WERI-Rb-1 (cell line): ENCODE results near the gene RNF144B.

Experiments used
- DNase-seq: peaks from one replicate; pipeline ENCODE4 v3.0.0-alpha.2; 2020
- H3K27ac ChIP-seq: fragments of 250-450 bp; sonication (Bioruptor Pico); 2 replicates; pipeline ENCODE4 v1.5.1; 2020; ENCODE audit warnings: mild to moderate bottlenecking, moderate library complexity
- H3K27me3 ChIP-seq: fragments of 250-450 bp; sonication (Bioruptor Pico); 2 replicates; pipeline ENCODE4 v1.5.1; 2021; ENCODE audit warnings: mild to moderate bottlenecking, low read depth, moderate library complexity; ENCODE audit not compliant: insufficient read depth, severe bottlenecking
- H3K36me3 ChIP-seq: fragments of 250-450 bp; sonication (Bioruptor Pico); 2 replicates; pipeline ENCODE4 v1.5.1; 2020; ENCODE audit warnings: mild to moderate bottlenecking, moderate library complexity
- H3K4me3 ChIP-seq: 2 replicates; pipeline ENCODE4 v1.5.1; 2011; ENCODE audit warnings: low read depth, mild to moderate bottlenecking, control low read depth, low read length
- H3K9me3 ChIP-seq: fragments of 250-450 bp; sonication (Bioruptor Pico); 2 replicates; pipeline ENCODE4 v1.5.1; 2021; ENCODE audit warnings: mild to moderate bottlenecking, moderate library complexity; ENCODE audit not compliant: severe bottlenecking
- CTCF ChIP-seq: IDR thresholded peaks from 2 replicates; pipeline ENCODE4 v1.5.1; 2011; ENCODE audit warnings: low read depth, mild to moderate bottlenecking, control low read depth, inconsistent platforms, low read length

Gene RNF144B

GRCh38 chr6:18511211-18511610 is 124.1 kb downstream of the RNF144B start:
- H3K27me3 ChIP-seq, result peaks cover 21% of the 10 kb centered on the region
- H3K36me3 ChIP-seq, result no peaks in the 10 kb centered on the region
- no peaks in the 10 kb centered on the region for H3K9me3 ChIP-seq
- no peak overlapping the region for H3K27ac ChIP-seq
- no peak for TF ChIP-seq CTCF
- peak; percentile 62 for DNase-seq
- H3K4me3 ChIP-seq, result peak overlapping the region; percentile 1; the same call in 1 of the 2 replicates

GRCh38 chr6:18513253-18513798 is 126.2 kb downstream of the RNF144B start:
- Histone ChIP-seq H3K27me3 (peaks cover 21% of the 10 kb centered on the region), H3K4me3 (no peak overlapping the region), H3K9me3 (no peaks in the 10 kb centered on the region), H3K36me3 (no peaks in the 10 kb centered on the region), H3K27ac (no peak overlapping the region)
- no peak for TF ChIP-seq CTCF
- DNase-seq, result no peak

- H3K9me3 ChIP-seq, result no peaks in the 10 kb centered on the region
- peaks cover 21% of the 10 kb centered on the region for H3K27me3 ChIP-seq
- no peak overlapping the region for H3K27ac ChIP-seq
- no peak overlapping the region for H3K4me3 ChIP-seq
- DNase-seq, result no peak
- no peaks in the 10 kb centered on the region for H3K36me3 ChIP-seq
- no peak for TF ChIP-seq CTCF
These were observed 127.0 kb downstream of the RNF144B start for GRCh38 chr6:18514180-18514579.

GRCh38 chr6:18515767-18516166 is 128.6 kb downstream of the RNF144B start:
- no peak for TF ChIP-seq CTCF
- no peak for DNase-seq
- Histone ChIP-seq H3K27me3 (peaks cover 14% of the 10 kb centered on the region), H3K36me3 (no peaks in the 10 kb centered on the region), H3K4me3 (no peak overlapping the region), H3K9me3 (no peaks in the 10 kb centered on the region), H3K27ac (no peak overlapping the region)
